Medulla oblongata (tissue), 1 donor: ENCODE results near the gene PLEKHA4.
"Not testable (repeated sequence)": the region's sequence is repeated elsewhere in the genome, so short reads cannot be mapped to it uniquely, and the experiment has no call there.

Source experiments
- DNase-seq: peaks from one replicate; pipeline ENCODE4 v3.0.0-alpha.2; 2015; ENCODE audit errors: extremely low spot score

The PLEKHA4 gene

DNA sequence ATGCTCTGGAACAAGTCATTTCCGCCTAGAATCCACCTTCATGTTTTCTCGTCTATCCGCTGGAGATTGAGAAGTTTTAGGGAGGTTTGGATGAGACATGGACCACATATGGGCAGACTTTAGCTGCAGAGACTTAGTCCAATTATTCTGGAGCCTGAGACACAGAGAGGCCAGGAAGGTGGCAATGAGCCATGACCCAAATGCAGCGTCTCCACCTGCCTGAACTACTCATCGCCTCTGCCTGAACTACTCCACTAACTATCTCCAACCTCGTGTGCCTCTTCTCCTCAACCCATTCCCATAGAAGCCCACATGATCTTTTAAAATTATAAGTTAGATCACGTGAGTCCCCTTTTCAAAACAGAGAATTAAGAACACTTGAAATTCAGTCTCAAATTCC is 5.6 kb downstream of the PLEKHA4 start:
- no peak for DNase-seq

GRCh38 chr19:48861313-48861712 is 7.1 kb downstream of the PLEKHA4 start:
- no peak for DNase-seq

GRCh38 chr19:48859711-48860572 is 8.5 kb downstream of the PLEKHA4 start:
- DNase-seq = peak; percentile 67

- peak; percentile 33 for DNase-seq
Observed at GRCh38 chr19:48858984-48859710, 9.3 kb downstream of the PLEKHA4 start.

DNA sequence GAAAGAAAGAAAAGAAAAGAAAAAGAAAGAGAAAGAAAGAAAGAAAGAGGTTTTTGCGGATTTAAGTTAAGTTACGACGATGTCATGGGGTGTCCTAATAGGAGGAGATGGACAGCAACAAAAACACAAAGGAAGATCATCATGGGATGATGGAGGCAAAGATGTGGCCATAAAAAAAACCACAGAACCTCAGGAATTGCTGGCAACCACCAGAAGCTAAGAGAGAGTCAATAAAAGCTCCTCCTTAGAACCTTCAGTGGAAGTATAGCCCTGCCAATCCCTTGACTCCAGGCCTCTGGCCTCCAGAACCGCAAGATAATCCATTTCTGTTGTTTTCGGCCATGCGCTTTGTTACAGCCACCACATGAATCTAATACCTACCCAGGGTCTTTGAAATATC is 11.5 kb downstream of the PLEKHA4 start:
- DNase-seq = no peak

GRCh38 chr19:48854103-48854502 is 14.3 kb downstream of the PLEKHA4 start:
- no peak for DNase-seq

DNA sequence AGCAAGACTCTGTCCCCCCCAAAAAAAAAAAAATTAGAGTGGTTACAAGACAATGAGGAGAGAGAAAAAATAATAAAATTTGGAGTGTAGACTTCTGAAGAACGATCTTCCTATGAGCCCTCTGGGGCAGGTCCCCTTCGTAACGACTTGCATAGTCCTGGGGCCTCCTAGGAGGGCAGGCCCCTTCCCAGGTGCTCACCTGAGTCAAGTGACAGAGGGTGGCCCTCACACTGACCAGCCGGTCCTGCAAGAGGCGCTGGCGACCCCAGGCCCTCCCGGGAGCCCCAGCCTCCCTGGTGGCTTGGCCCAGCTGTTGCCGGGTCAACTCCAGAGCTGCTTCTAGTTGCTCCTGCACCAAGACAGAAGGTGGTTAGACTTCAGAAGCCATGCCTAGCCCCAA is 14.9 kb downstream of the PLEKHA4 start:
- no peak for DNase-seq

- no peak for DNase-seq
Observed at GRCh38 chr19:48852292-48852691, 16.1 kb downstream of the PLEKHA4 start.

DNA sequence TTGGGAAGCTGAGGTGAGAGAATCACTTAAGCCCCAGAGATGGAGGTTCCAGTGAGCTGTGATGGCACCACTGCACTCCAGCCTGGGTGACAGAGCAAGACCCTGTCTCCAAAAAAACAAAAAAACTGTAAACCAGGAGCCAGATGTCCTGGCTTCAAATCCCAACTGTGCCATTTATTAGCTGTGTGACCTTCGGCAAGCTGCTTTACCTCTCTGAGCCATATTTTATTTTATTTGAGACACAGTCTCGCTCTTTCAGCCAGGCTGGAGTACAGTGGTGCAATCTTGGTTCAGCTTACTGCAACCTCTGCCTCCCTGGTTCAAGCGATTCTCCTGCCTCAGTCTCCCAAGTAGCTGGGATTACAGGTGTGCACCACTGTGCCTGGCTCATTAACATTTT is 21.8 kb downstream of the PLEKHA4 start:
- DNase-seq = not testable (repeated sequence)

- no peak for DNase-seq
Observed at GRCh38 chr19:48845384-48845783, 23.0 kb downstream of the PLEKHA4 start.

GRCh38 chr19:48844472-48844871 is 23.9 kb downstream of the PLEKHA4 start:
- no peak for DNase-seq

- DNase-seq = peak; percentile 81
Observed at GRCh38 chr19:48842789-48843162, 25.6 kb downstream of the PLEKHA4 start.

DNA sequence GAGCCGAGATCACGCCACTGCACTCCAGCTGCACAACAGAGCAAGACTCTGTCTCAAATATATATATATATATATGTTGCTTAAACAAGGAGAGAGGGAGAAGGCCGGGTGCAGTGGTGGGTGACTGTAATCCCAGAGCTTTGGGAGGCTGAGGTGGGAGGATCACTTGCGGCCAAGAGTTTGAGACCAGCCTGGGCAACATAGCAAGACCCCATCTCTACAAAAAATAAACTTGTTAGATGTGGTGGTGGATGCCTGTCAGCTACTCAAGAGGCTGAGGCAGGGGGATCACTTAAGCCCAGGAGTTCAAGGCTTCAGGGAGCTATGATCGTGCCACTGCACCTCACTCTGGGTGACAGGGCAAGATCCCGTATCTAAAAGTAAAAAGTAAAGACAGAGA is 26.8 kb downstream of the PLEKHA4 start:
- DNase-seq = no peak

- DNase-seq = no peak
Observed at GRCh38 chr19:48841047-48841446, 27.4 kb downstream of the PLEKHA4 start.

DNA sequence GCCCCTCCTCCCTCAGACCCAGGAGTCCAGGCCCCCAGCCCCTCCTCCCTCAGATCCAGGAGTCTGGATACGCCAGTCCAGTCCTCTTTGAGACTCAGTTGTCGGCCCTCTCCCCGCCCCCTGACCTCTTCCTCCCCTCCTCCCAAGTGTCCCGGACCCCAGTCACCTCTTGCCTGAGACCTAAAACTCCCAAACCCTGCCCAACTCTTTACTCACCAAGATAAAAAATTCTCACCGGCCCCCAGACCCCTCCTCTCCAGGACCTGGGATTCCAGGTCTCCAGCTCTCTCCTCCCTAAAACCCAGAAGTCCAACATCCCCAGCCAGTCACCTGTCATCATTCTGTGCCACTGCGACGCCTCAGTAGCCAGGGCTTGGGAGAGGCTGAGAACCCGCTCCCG is 30.7 kb downstream of the PLEKHA4 start:
- DNase-seq = no peak

GRCh38 chr19:48837051-48837524 is 31.3 kb downstream of the PLEKHA4 start:
- DNase-seq = peak; percentile 92

DNA sequence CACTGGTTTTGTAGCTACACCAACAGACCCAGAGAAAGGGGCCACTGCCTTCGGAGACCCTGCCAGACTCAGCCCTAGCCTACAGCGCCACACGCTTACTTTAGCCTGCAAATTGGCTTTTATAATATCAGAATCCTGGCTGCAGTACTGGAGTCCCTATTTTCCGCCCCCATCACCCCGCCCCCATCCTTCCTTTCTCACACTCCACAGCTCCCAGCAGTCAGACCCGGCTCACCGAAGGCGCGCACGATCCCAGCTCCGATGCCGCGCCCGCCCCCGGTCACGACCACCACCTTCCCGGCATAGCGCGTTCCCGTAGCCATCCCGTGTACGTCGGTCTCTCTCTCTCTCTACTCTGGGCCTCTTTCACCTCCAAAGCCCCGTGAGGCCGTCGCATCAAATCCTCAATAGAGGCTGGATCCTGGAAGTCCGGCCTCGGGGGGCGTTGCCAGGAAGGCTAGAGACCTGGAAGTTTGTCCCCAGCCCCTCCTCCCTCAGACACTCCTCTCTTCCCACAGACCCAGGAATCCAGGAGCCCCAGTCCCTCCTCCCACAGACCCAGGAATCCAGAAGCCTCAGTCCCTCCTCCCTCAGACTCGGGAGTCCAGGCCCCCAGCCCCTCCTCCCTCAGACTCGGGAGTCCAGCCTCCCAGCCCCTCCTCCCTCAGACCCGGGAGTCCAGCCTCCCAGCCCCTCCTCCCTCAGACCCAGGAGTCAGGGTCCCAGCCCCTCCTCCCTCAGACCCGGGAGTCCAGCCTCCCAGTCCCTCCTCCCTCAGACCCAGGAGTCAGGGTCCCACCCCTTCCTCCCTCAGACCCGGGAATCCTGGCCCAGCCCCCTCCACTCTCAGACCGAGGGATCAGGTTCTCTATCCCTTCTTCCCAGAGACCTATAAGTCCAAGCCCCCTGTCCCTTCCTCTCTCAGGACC is 32.1 kb downstream of the PLEKHA4 start, which contains the start of gene HSD17B14:
Gene HSD17B14, minus strand, starts transcription at position 403 of the 929 bp plus-strand sequence. Its CDS starts 80 bp downstream, at position 323.
- DNase-seq = peak; percentile 72

- peak; percentile 98 for DNase-seq
Observed at GRCh38 chr19:48835734-48836088, 32.7 kb downstream of the PLEKHA4 start.

GRCh38 chr19:48833977-48834376 is 34.4 kb downstream of the PLEKHA4 start:
- no peak for DNase-seq

- no peak for DNase-seq
Observed at GRCh38 chr19:48833049-48833448, 35.4 kb downstream of the PLEKHA4 start.

DNA sequence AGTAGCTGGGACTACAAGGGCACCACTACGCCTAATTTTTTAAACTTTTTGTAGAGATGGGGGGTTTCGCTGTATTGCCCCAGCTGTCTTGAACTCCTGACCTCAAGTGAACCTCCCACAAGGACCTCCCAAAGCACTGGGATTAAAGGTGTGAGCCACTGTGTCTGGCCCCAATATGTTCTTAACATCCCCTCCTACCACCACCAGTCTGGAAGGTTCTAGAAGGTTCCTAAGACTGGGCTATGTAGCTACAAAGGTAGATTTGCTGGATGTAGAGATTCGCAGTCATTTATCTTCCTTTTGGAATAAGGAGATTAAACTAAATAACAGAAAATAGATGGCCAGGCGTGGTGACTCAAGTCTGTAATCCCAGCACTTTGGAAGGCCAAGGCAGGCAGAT is 37.5 kb downstream of the PLEKHA4 start:
- DNase-seq = no peak

DNA sequence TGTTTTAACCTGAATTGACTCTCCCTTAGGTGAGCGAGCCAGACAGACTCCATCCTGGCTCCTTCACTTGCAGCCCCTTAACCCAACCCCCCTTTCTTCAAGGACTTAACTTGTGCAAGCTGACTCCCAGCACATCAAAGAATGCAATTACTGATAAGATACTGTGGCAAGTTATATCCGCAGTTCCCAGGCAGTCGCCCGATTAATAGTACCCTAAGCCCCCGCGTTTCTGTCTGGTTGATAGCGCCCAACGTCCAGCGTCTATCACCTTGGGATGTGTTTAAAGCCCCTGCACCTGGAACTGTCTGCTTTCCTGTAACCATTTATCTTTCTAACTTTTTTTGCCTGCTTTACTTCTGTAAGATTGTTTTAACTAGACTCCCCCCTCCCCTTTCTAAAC is 38.3 kb downstream of the PLEKHA4 start:
- DNase-seq = no peak
